Activated CD4-positive, alpha-beta T cell treated with anti-CD3 and anti-CD28 coated beads for 48 hours (primary cell): Measurements from ENCODE around the gene SAMD4A.

Source experiments
- DNase-seq: peaks from one replicate; pipeline ENCODE4 v3.0.0-alpha.2; 2020

SAMD4A gene

GRCh38 chr14:54667026-54667744 lies 100.3 kb downstream of the SAMD4A start:
- no peak for DNase-seq

- no peak for DNase-seq
Measured at GRCh38 chr14:54667764-54668163, 100.8 kb downstream of the SAMD4A start.

- DNase-seq: peak; percentile 12
Measured at GRCh38 chr14:54669721-54670561, 103.0 kb downstream of the SAMD4A start.

GRCh38 chr14:54671537-54671936 lies 104.6 kb downstream of the SAMD4A start:
- DNase-seq: no peak

GRCh38 chr14:54672181-54672580 lies 105.3 kb downstream of the SAMD4A start:
- DNase-seq: no peak

GRCh38 chr14:54672688-54673087 lies 105.8 kb downstream of the SAMD4A start:
- DNase-seq: no peak

- DNase-seq: no peak
Measured at GRCh38 chr14:54673193-54674045, 106.5 kb downstream of the SAMD4A start.

GRCh38 chr14:54674046-54674741 lies 107.3 kb downstream of the SAMD4A start:
- no peak for DNase-seq

GRCh38 chr14:54675236-54676128 lies 108.6 kb downstream of the SAMD4A start:
- no peak for DNase-seq

GRCh38 chr14:54676812-54677708 lies 110.1 kb downstream of the SAMD4A start:
- DNase-seq: no peak

GRCh38 chr14:54680651-54681050 lies 113.7 kb downstream of the SAMD4A start:
- DNase-seq: no peak

- DNase-seq: no peak
Measured at GRCh38 chr14:54681811-54682261, 114.9 kb downstream of the SAMD4A start.

GRCh38 chr14:54682578-54682977 lies 115.7 kb downstream of the SAMD4A start:
- DNase-seq: no peak

GRCh38 chr14:54683882-54684794 lies 117.2 kb downstream of the SAMD4A start:
- DNase-seq: no peak

- no peak for DNase-seq
Measured at GRCh38 chr14:54685286-54685845, 118.4 kb downstream of the SAMD4A start.

GRCh38 chr14:54686219-54686870 lies 119.4 kb downstream of the SAMD4A start:
- DNase-seq: no peak

- no peak for DNase-seq
Measured at GRCh38 chr14:54686871-54687749, 120.2 kb downstream of the SAMD4A start.
